Ishikawa (cell line): Measurements from ENCODE around the gene GRID1.

Experiments used
- CEBPB ChIP-seq: IDR thresholded peaks from 2 replicates; pipeline ENCODE4 v1.6.1; 2012
- EGR1 ChIP-seq: IDR thresholded peaks from 2 replicates; pipeline ENCODE4 v1.6.1; 2012
- EP300 ChIP-seq: IDR thresholded peaks from 2 replicates; pipeline ENCODE4 v1.6.1; 2012; ENCODE audit warnings: borderline replicate concordance
- MAX ChIP-seq: IDR thresholded peaks from 2 replicates; pipeline ENCODE4 v1.6.1; 2012
- NFIC ChIP-seq: IDR thresholded peaks from 2 replicates; pipeline ENCODE4 v1.6.1; 2012
- REST ChIP-seq: IDR thresholded peaks from 2 replicates; pipeline ENCODE4 v1.6.1; 2012; ENCODE audit warnings: low read depth, mild to moderate bottlenecking
- TAF1 ChIP-seq: IDR thresholded peaks from 2 replicates; pipeline ENCODE4 v1.6.1; 2012; ENCODE audit warnings: low read depth, mild to moderate bottlenecking
- TEAD4 ChIP-seq: IDR thresholded peaks from 2 replicates; pipeline ENCODE4 v1.6.1; 2012
- YY1 ChIP-seq: IDR thresholded peaks from 2 replicates; pipeline ENCODE4 v1.6.1; 2012; ENCODE audit warnings: low read depth

GRCh38 chr10:86289577-86289868 lies 77.1 kb downstream of the GRID1 start:
- TF ChIP-seq CEBPB (no peak), MAX (no peak), EGR1 (no peak), EP300 (no peak), NFIC (no peak), REST (no peak), TAF1 (no peak), TEAD4 (no peak), YY1 (no peak)
